B cell (primary cell): ENCODE data around the gene ROMO1.

Experiments
- CTCF ChIP-seq: fragments of 200-600 bp; IDR thresholded peaks from one replicate; pipeline ENCODE4 v1.8.0; 2022; ENCODE audit warnings: antibody characterized with exemption, mild to moderate bottlenecking
- EZH2 ChIP-seq: IDR thresholded peaks from 2 replicates; pipeline ENCODE4 v1.6.1; 2012; ENCODE audit warnings: borderline replicate concordance, low read depth, mild to moderate bottlenecking, moderate library complexity, low read length; ENCODE audit not compliant: insufficient read depth, poor library complexity, severe bottlenecking

- TF ChIP-seq CTCF (no peak), EZH2 (no peak)
Measured at GRCh38 chr20:35711588-35712209, 12.5 kb downstream of the ROMO1 start.
